ENCODE measurements around the gene COPS7A. TPM values are rescaled to one million over a fixed set of nuclear protein-coding genes. Genes with fewer than 3 reads are reported as not detected.
A peak's percentile ranks its signal among the peaks of the same experiment; 100 is the strongest.

COPS7A gene
- total RNA-seq, 3 donors from 2014 or later: 52.1 to 72.2 (median 59.9) TPM

- TF ChIP-seq POLR2A (IDR thresholded peaks at IDR 0.05) (no peak), CTCF (IDR thresholded peaks at IDR 0.05) (no peak), POLR2AphosphoS5 (IDR thresholded peaks at IDR 0.05) (no peak)
- H3K9me3 ChIP-seq: no peaks in the 10 kb centered on the region
- peaks cover 6 to 7% of the 10 kb centered on the region in 2 donors for H3K4me1 ChIP-seq
- H3K36me3 ChIP-seq: peaks cover 1% of the 10 kb centered on the region
- intact Hi-C loops (cut with DNase I; ENCODE audit: low total_unique reads): loop anchor here (2.0 kb wide), 1 partner anchor 34 kb away; the partner anchor contains the start of gene ZNF384
- no peaks in the 10 kb centered on the region for H3K27me3 ChIP-seq
- DNase-seq (ENCODE audit: low spot score in 2 of 2): no peak
- H3K4me3 ChIP-seq: no peak overlapping the region
- H3K27ac ChIP-seq: no peak overlapping the region
These were observed 983 bp upstream of the COPS7A start for GRCh38 chr12:6722863-6723262.

GRCh38 chr12:6724409-6724797 lies 557 bp downstream of the COPS7A start:
- TF ChIP-seq CTCF (IDR thresholded peaks at IDR 0.05) (no peak), POLR2A (IDR thresholded peaks at IDR 0.05) (no peak), POLR2AphosphoS5 (IDR thresholded peaks at IDR 0.05) (no peak)
- intact Hi-C loops (cut with DNase I; ENCODE audit: low total_unique reads): no loop called here
- no peaks in the 10 kb centered on the region for H3K27me3 ChIP-seq
- peak overlapping the region; percentile 88 to 91 for H3K27ac ChIP-seq
- peak overlapping the region; percentile 59 to 74 (median 72) for H3K4me3 ChIP-seq
- peaks cover 6 to 7% of the 10 kb centered on the region in 2 donors for H3K4me1 ChIP-seq
- DNase-seq (ENCODE audit: low spot score in 2 of 2): no peak
- peaks cover 8% of the 10 kb centered on the region for H3K36me3 ChIP-seq
- no peaks in the 10 kb centered on the region for H3K9me3 ChIP-seq

GRCh38 chr12:6725350-6725749 lies 1.5 kb downstream of the COPS7A start:
- H3K27me3 ChIP-seq: no peaks in the 10 kb centered on the region
- DNase-seq (ENCODE audit: low spot score in 2 of 2): no peak
- H3K9me3 ChIP-seq: no peaks in the 10 kb centered on the region
- H3K36me3 ChIP-seq: peaks cover 9% of the 10 kb centered on the region
- H3K4me3 ChIP-seq: no peak overlapping the region
- TF ChIP-seq POLR2AphosphoS5 (IDR thresholded peaks at IDR 0.05) (no peak), POLR2A (IDR thresholded peaks at IDR 0.05) (no peak), CTCF (IDR thresholded peaks at IDR 0.05) (no peak)
- intact Hi-C loops (cut with DNase I; ENCODE audit: low total_unique reads): no loop called here
- no peak overlapping the region for H3K27ac ChIP-seq
- H3K4me1 ChIP-seq: peaks cover 6 to 7% of the 10 kb centered on the region in 2 donors

- H3K4me1 ChIP-seq: peaks cover 6 to 7% of the 10 kb centered on the region in 2 donors
- no peaks in the 10 kb centered on the region for H3K9me3 ChIP-seq
- intact Hi-C loops (cut with DNase I; ENCODE audit: low total_unique reads): no loop called here
- DNase-seq (ENCODE audit: low spot score in 2 of 2): no peak
- peaks cover 15% of the 10 kb centered on the region for H3K36me3 ChIP-seq
- H3K27me3 ChIP-seq: no peaks in the 10 kb centered on the region
- TF ChIP-seq POLR2AphosphoS5 (IDR thresholded peaks at IDR 0.05) (no peak), CTCF (IDR thresholded peaks at IDR 0.05) (no peak), POLR2A (IDR thresholded peaks at IDR 0.05) (no peak)
- H3K27ac ChIP-seq: no peak overlapping the region
- H3K4me3 ChIP-seq: no peak overlapping the region
These were observed 5.3 kb downstream of the COPS7A start for GRCh38 chr12:6729186-6729585.

- Histone ChIP-seq H3K36me3 (peaks cover 15% of the 10 kb centered on the region), H3K27me3 (no peaks in the 10 kb centered on the region), H3K9me3 (no peaks in the 10 kb centered on the region), H3K27ac (no peak overlapping the region), H3K4me3 (no peak overlapping the region), H3K4me1 (no peaks in the 10 kb centered on the region)
- DNase-seq (ENCODE audit: low spot score in 2 of 2): no peak
- TF ChIP-seq POLR2AphosphoS5 (IDR thresholded peaks at IDR 0.05) (no peak), CTCF (IDR thresholded peaks at IDR 0.05) (no peak), POLR2A (IDR thresholded peaks at IDR 0.05) (no peak)
- intact Hi-C loops (cut with DNase I; ENCODE audit: low total_unique reads): no loop called here
These were observed 6.3 kb downstream of the COPS7A start for GRCh38 chr12:6730169-6730568.
